HCT116 (cell line): ENCODE measurements around the gene DUSP3.

Experiments used
- EZH2 ChIP-seq: fragments of 200-600 bp; sonication (generic); IDR thresholded peaks from 2 replicates; pipeline ENCODE4 v1.6.1; 2017; ENCODE audit warnings: antibody characterized with exemption, mixed run types
- JUND ChIP-seq: IDR thresholded peaks from 2 replicates; pipeline ENCODE4 v1.6.1; 2012
- POLR2A ChIP-seq: IDR thresholded peaks from 2 replicates; pipeline ENCODE4 v1.7.0; 2011; ENCODE audit warnings: borderline replicate concordance; ENCODE audit not compliant: insufficient read depth, insufficient read length; ENCODE audit errors: extremely low read depth
- POLR2AphosphoS5 ChIP-seq: IDR thresholded peaks from 2 replicates; pipeline ENCODE4 v1.6.1; 2011; ENCODE audit warnings: mild to moderate bottlenecking, low read depth, low read length, moderate library complexity
- SP1 ChIP-seq: IDR thresholded peaks from 2 replicates; pipeline ENCODE4 v1.6.1; 2012; ENCODE audit warnings: low read depth
- YY1 ChIP-seq: IDR thresholded peaks from 2 replicates; pipeline ENCODE4 v1.6.1; 2011; ENCODE audit warnings: low read length, low read depth, moderate library complexity, mild to moderate bottlenecking; ENCODE audit not compliant: insufficient replicate concordance; ENCODE audit errors: extremely low read depth
- ZFX ChIP-seq: fragments of 450-650 bp; IDR thresholded peaks from 2 replicates; pipeline ENCODE4 v1.6.1; 2017
- ZNF274 ChIP-seq: fragments of 200-500 bp; sonication (Bioruptor generic); IDR thresholded peaks from 2 replicates; pipeline ENCODE4 v1.6.1; 2014; ENCODE audit warnings: mild to moderate bottlenecking, low read depth, low read length, inconsistent platforms
- TF ChIP-seq, protein P1 (sequence below), 3 experiments: fragments of 200-600 bp in 1 of 3; sonication (generic) in 1 of 3; IDR thresholded peaks in 2 of 3; conservative IDR thresholded peaks in 1 of 3; 2 replicates each; pipeline ENCODE4 v1.5.1; 2012 to 2017; ENCODE audit warnings: low read depth in 2 of 3, low read length in 2 of 3, antibody characterized with exemption in 1 of 3, borderline replicate concordance in 1 of 3, control low read depth in 1 of 3, mild to moderate bottlenecking in 1 of 3, mixed read lengths in 1 of 3, mixed run types in 1 of 3, moderate library complexity in 1 of 3; ENCODE audit not compliant: insufficient read depth in 1 of 3

DNA sequence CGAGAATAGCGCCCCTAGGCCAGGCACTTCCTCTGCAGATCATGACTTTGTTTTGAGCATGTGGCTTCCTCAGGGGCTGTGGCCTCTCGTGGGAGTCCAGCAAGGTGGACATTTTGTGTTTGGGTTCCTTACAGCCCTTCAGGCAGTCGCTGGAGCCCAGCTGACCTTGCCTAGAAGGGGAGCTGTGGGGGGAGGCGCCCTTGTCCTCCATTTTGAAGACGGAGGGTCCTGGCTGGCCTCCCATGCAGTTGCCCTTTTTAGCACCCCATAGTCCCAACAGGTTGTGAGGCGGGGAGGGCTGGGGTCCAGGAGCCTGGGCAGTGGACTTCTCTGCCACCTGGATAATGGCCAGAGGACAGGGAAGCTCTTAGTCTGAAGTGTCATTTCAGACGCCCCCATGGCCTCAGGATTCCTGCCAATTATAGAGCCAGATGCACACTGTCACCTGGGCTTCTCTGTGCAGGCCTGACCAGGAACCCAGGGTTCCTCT, 21.6 kb downstream of the DUSP3 start:
- TF ChIP-seq YY1, result no peak
- TF ChIP-seq POLR2A, result no peak
- no peak for TF ChIP-seq POLR2AphosphoS5
- TF ChIP-seq, protein P1, sequence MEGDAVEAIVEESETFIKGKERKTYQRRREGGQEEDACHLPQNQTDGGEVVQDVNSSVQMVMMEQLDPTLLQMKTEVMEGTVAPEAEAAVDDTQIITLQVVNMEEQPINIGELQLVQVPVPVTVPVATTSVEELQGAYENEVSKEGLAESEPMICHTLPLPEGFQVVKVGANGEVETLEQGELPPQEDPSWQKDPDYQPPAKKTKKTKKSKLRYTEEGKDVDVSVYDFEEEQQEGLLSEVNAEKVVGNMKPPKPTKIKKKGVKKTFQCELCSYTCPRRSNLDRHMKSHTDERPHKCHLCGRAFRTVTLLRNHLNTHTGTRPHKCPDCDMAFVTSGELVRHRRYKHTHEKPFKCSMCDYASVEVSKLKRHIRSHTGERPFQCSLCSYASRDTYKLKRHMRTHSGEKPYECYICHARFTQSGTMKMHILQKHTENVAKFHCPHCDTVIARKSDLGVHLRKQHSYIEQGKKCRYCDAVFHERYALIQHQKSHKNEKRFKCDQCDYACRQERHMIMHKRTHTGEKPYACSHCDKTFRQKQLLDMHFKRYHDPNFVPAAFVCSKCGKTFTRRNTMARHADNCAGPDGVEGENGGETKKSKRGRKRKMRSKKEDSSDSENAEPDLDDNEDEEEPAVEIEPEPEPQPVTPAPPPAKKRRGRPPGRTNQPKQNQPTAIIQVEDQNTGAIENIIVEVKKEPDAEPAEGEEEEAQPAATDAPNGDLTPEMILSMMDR (IDR thresholded peaks at IDR 0.05 in 2 of 3, conservative IDR thresholded peaks at IDR 0.05 in 1 of 3; ENCODE audit: borderline replicate concordance in 1 of 3, insufficient read depth in 1 of 3, low read depth in 2 of 3, low read length in 2 of 3), result no peak
- no peak for TF ChIP-seq SP1
- no peak for TF ChIP-seq JUND
- TF ChIP-seq EZH2, result no peak
- no peak for TF ChIP-seq ZNF274
- no peak for TF ChIP-seq ZFX
